Breast epithelium (tissue), 4 donors: ENCODE measurements around the gene SPATA19. TPM values are rescaled to one million over a fixed set of nuclear protein-coding genes. Genes with fewer than 3 reads are reported as not detected.

Experiments
- DNase-seq, 2 donors: peaks; one replicate each; pipeline ENCODE4 v3.0.0-alpha.2; 2019; ENCODE audit warnings: low spot score in 2 of 2
- H3K27ac ChIP-seq, 2 donors: fragments of 200-600 bp; sonication (generic) in 1 of 2; one replicate each; pipeline ENCODE4 v1.5.1; 2016 to 2019; ENCODE audit warnings: mild to moderate bottlenecking in 1 of 2
- H3K27me3 ChIP-seq, 2 donors: fragments of 200-600 bp; sonication (generic) in 1 of 2; one replicate each; pipeline versions ENCODE4 v1.5.1 to v1.6.0; 2017 to 2019; ENCODE audit warnings: control low read depth in 1 of 2, mild to moderate bottlenecking in 1 of 2
- H3K36me3 ChIP-seq: fragments of 200-600 bp; one replicate; pipeline ENCODE4 v1.5.1; 2019
- H3K4me1 ChIP-seq, 2 donors: fragments of 200-600 bp; sonication (generic); one replicate each; pipeline ENCODE4 v1.5.1; 2016 to 2019; ENCODE audit warnings: control low read depth in 1 of 2
- H3K4me3 ChIP-seq, 3 donors: fragments of 200-600 bp; sonication (generic); 1 replicate in 2 of 3; 2 replicates in 1 of 3; pipeline ENCODE4 v1.5.1; 2016 to 2019; ENCODE audit warnings: mild to moderate bottlenecking in 3 of 3, moderate library complexity in 2 of 3
- H3K9me3 ChIP-seq, 2 donors: fragments of 200-600 bp; sonication (generic) in 1 of 2; one replicate each; pipeline ENCODE4 v1.5.1; 2016 to 2019; ENCODE audit warnings: control low read depth in 1 of 2
- POLR2A ChIP-seq: fragments of 450-650 bp; IDR thresholded peaks from one replicate; pipeline ENCODE4 v1.6.1; 2016; ENCODE audit warnings: antibody characterized with exemption, mild to moderate bottlenecking, moderate library complexity
- POLR2AphosphoS5 ChIP-seq, 3 donors: sonication (generic); formaldehyde crosslinking; IDR thresholded peaks; one replicate each; pipeline ENCODE4 v1.6.1; 2017; ENCODE audit warnings: antibody characterized with exemption in 3 of 3
- intact Hi-C: fragments of 100-400 bp; cut with DNase I; formaldehyde crosslinking; loops from one replicate; pipeline ENCODE4 v1.15.1; 2023; ENCODE audit warnings: low total_unique reads
- total RNA-seq, 3 donors: library from RNA; depleted of rRNA; stranded (reverse); fragments of >200 nt; gene quantifications; one replicate each; pipeline ENCODE4 v1.1.0, GENCODE V29; 2016
- TF ChIP-seq, protein P1 (sequence below), 3 donors: fragments of 450-650 bp; IDR thresholded peaks; one replicate each; pipeline ENCODE4 v1.5.1; 2016 to 2017; ENCODE audit warnings: antibody characterized with exemption in 3 of 3, mild to moderate bottlenecking in 3 of 3, moderate library complexity in 3 of 3

Gene SPATA19, protein sequence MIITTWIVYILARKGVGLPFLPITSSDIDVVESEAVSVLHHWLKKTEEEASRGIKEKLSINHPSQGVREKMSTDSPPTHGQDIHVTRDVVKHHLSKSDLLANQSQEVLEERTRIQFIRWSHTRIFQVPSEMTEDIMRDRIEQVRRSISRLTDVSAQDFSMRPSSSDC
- not detected for total RNA-seq

DNA sequence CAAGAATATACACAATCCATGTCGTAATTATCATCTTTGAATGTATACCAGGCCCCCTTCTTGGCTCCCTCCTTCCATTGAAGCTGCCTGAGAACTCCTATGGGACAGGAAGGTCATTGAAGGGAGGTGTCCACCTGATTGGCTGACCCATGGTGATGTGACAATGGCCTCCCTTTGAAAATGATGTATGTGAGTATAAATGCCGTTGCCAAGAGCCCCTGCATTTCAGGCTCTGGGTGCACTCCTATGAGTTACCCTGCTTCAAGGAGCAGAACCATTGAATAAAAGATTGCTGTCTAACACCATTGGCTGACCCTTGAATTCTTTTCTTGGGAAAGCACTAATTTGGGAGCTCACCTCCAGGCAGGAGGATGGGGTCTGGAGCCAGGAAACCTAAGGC lies at the start of gene SPATA19:
TSS of gene SPATA19 (minus strand) at position 101 of the 400 bp plus-strand sequence. CDS start at position 34, 67 bp downstream.
- H3K4me1 ChIP-seq = no peaks in the 10 kb centered on the region
- no peak within 1 kb of the TSS for H3K27ac ChIP-seq
- peaks cover 0 to 5% of the 10 kb centered on the region in 2 donors for H3K9me3 ChIP-seq
- TF ChIP-seq POLR2AphosphoS5 (IDR thresholded peaks at IDR 0.05) (no peak), POLR2A (no peak)
- TF ChIP-seq, protein P1, sequence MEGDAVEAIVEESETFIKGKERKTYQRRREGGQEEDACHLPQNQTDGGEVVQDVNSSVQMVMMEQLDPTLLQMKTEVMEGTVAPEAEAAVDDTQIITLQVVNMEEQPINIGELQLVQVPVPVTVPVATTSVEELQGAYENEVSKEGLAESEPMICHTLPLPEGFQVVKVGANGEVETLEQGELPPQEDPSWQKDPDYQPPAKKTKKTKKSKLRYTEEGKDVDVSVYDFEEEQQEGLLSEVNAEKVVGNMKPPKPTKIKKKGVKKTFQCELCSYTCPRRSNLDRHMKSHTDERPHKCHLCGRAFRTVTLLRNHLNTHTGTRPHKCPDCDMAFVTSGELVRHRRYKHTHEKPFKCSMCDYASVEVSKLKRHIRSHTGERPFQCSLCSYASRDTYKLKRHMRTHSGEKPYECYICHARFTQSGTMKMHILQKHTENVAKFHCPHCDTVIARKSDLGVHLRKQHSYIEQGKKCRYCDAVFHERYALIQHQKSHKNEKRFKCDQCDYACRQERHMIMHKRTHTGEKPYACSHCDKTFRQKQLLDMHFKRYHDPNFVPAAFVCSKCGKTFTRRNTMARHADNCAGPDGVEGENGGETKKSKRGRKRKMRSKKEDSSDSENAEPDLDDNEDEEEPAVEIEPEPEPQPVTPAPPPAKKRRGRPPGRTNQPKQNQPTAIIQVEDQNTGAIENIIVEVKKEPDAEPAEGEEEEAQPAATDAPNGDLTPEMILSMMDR (IDR thresholded peaks at IDR 0.05) = no peak
- H3K27me3 ChIP-seq = peaks cover 2 to 18% of the 10 kb centered on the region in 2 donors
- no peak within 1 kb of the TSS for H3K4me3 ChIP-seq
- H3K36me3 ChIP-seq = no peaks in the 10 kb centered on the region
- intact Hi-C loops = no loop called here
- no peak for DNase-seq

DNA sequence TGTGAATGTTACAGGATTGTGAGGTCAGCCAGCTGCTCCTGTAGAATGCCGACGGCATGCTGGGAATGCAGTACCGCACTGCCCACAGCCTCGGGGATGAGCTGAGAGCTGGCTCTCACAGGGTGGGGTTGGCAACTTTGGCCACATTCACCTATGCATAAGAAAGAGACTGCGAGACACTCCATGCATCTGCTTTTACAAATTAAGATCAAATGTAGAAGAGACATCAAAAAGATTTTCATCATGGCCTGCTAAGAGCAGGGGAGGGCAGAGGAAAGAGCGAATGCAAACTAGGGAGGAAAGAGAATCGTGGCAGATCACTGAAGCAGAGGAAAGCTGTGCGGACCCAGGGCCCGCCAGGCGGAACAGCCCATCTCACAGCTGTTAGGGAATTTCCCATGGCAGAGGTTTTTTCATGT lies 49.8 kb upstream of the SPATA19 start:
- Histone ChIP-seq H3K4me1 (no peaks in the 10 kb centered on the region), H3K27me3 (no peaks in the 10 kb centered on the region), H3K4me3 (no peak overlapping the region), H3K36me3 (no peaks in the 10 kb centered on the region), H3K27ac (no peak overlapping the region), H3K9me3 (no peaks in the 10 kb centered on the region)
- no peak for DNase-seq
- TF ChIP-seq POLR2AphosphoS5 (IDR thresholded peaks at IDR 0.05) = no peak
- no peak for TF ChIP-seq POLR2A
- TF ChIP-seq, protein P1 (IDR thresholded peaks at IDR 0.05) = no peak
- intact Hi-C loops = no loop called here

DNA sequence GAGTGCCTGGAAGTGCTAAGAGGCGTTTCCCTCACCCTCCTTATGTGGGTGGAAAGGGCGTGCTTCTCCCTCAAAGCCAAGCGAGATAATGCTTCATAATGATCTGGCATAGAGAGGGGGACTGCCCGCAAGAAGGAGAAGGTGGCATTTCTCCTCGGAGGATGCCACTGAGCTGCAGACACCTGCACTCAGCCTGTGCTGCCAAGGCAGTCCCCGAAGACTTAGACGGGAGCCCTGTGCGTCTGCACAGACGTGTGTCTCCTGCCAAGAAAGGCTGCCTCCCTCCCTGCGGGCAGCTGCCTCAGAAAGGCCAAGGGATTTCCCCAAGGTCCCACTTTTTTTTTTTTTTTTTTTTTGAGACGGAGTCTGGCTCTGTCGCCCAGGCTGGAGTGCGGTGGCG lies 48.1 kb upstream of the SPATA19 start:
- Histone ChIP-seq H3K4me3 (no peak overlapping the region), H3K27ac (no peak overlapping the region), H3K36me3 (no peaks in the 10 kb centered on the region), H3K4me1 (no peaks in the 10 kb centered on the region), H3K9me3 (no peaks in the 10 kb centered on the region), H3K27me3 (no peaks in the 10 kb centered on the region)
- intact Hi-C loops = loop anchor here (5.0 kb wide), 1 partner anchor 1611 kb away; no protein-coding TSS in a partner anchor
- TF ChIP-seq POLR2A (no peak), POLR2AphosphoS5 (IDR thresholded peaks at IDR 0.05) (no peak)
- TF ChIP-seq, protein P1 (IDR thresholded peaks at IDR 0.05) = no peak
- DNase-seq = no peak

DNA sequence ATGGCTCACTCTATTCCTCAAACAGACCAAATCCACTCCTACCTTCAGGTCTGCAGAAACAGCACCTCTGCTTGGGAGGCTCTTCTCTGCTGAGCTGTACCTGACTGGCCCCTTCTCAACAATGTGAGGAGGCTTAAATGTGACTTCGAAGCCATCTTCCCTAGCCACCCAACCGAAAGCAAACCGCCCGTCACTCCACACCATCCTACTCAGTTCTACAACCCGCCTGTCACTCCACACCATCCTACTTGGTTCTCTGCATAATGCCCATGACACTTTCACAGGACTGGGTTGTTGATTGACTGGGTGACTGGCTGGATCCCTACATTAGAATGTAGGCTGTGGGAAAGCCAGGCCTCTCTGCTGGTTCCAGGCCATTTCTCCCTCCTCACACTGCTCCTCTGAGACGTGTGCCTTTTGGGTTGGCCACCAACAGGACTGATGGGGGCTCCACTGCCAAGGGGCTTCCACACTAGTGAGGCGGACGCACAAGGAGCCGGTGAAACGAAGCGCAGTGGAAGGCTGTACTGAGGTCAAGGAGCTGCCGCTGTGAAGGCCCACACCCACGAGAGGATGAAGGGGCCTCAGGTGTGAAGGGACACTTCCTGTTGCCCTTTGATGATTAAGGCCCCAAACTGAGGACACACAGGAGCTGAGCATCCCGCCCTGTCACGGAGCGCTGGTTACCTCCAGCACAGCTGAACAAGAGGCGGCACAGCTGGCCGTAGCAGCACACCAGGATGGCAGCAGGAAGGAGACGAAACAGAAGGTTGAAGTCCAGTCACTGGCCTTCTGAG lies 47.5 kb upstream of the SPATA19 start:
- Histone ChIP-seq H3K27ac (no peak overlapping the region), H3K9me3 (no peaks in the 10 kb centered on the region), H3K36me3 (no peaks in the 10 kb centered on the region), H3K4me3 (no peak overlapping the region), H3K27me3 (no peaks in the 10 kb centered on the region), H3K4me1 (no peaks in the 10 kb centered on the region)
- DNase-seq = no peak
- intact Hi-C loops = loop anchor here (5.0 kb wide), 1 partner anchor 1610 kb away; no protein-coding TSS in a partner anchor
- TF ChIP-seq, protein P1 (IDR thresholded peaks at IDR 0.05) = no peak
- TF ChIP-seq POLR2AphosphoS5 (IDR thresholded peaks at IDR 0.05) (no peak), POLR2A (no peak)

DNA sequence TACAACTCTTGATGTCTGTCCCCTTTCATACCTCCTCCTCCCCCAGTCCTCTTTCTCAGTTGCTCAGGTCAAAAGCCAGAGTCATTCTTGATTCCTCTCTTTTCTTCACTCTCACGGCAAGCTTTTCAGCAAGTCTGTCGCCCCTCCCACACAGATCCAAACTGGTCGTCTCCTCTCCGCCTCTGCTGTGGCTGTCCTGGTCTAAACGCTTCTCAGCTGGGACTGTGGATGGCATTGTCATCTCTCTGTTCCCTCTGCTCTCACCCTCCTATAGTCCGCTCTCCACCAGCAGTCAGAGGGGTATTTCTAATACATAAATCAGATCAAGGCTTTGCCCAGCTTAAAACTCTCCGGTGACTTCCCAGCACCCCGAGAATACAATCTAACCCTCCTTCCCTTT lies 46.8 kb upstream of the SPATA19 start:
- no peaks in the 10 kb centered on the region for H3K27me3 ChIP-seq
- no peak for DNase-seq
- H3K4me1 ChIP-seq = no peaks in the 10 kb centered on the region
- TF ChIP-seq, protein P1 (IDR thresholded peaks at IDR 0.05) = no peak
- TF ChIP-seq POLR2AphosphoS5 (IDR thresholded peaks at IDR 0.05) (no peak), POLR2A (no peak)
- H3K4me3 ChIP-seq = no peak overlapping the region
- H3K9me3 ChIP-seq = no peaks in the 10 kb centered on the region
- no peaks in the 10 kb centered on the region for H3K36me3 ChIP-seq
- intact Hi-C loops = loop anchor here (5.0 kb wide), 1 partner anchor 1610 kb away; no protein-coding TSS in a partner anchor
- no peak overlapping the region for H3K27ac ChIP-seq
